Measurements from ENCODE around the gene STK40. TPM values are rescaled to one million over a fixed set of nuclear protein-coding genes. Genes with fewer than 3 reads are reported as not detected.
A peak's percentile ranks its signal among the peaks of the same experiment; 100 is the strongest.

Gene STK40
- total and polyA plus RNA-seq, 9 of the 15 experiments (the other 6 are each of a cell fraction or from before 2014, with no cell fraction given), result 0.69 to 94.3 (median 39.1) TPM

- TF ChIP-seq RBM25 (IDR thresholded peaks at IDR 0.05; ENCODE audit: low read depth, low read length, severe bottlenecking), result no peak
- TF ChIP-seq ZNF668 (CRISPR knock-in tag; IDR thresholded peaks at IDR 0.05), result 0 out of 2 replicates have a peak, but pooled peaks have one; percentile 21
- TF ChIP-seq ZBTB33 (CRISPR knock-in tag; IDR thresholded peaks at IDR 0.05), result no peak
- TF ChIP-seq MTF1 (CRISPR knock-in tag; IDR thresholded peaks at IDR 0.05; ENCODE audit: borderline replicate concordance), result no peak
- TF ChIP-seq SMARCA5 (IDR thresholded peaks at IDR 0.05), result no peak
- TF ChIP-seq ZNF76 (CRISPR knock-in tag; IDR thresholded peaks at IDR 0.05; ENCODE audit: borderline replicate concordance), result no peak
- TF ChIP-seq TARDBP (IDR thresholded peaks at IDR 0.05), result no peak
- no peak for TF ChIP-seq CTCF (IDR thresholded peaks at IDR 0.05 in 2 of 3, conservative IDR thresholded peaks at IDR 0.05 in 1 of 3; ENCODE audit: insufficient read depth in 2 of 3, low read depth in 1 of 3, low read length in 3 of 3)
- TF ChIP-seq TAF1 (IDR thresholded peaks at IDR 0.05; ENCODE audit: control insufficient read depth, extremely low read depth, insufficient read depth, low read length, severe bottlenecking), result peak; percentile 33
- no peak for TF ChIP-seq NFATC3 (IDR thresholded peaks at IDR 0.05)
- TF ChIP-seq SAFB2 (IDR thresholded peaks at IDR 0.05; ENCODE audit: borderline replicate concordance, low read depth, low read length, severe bottlenecking), result no peak
- TF ChIP-seq NKRF (IDR thresholded peaks at IDR 0.05; ENCODE audit: borderline replicate concordance), result no peak
- TF ChIP-seq NFRKB (IDR thresholded peaks at IDR 0.05; ENCODE audit: low read depth), result no peak
- TF ChIP-seq RUNX1 (IDR thresholded peaks at IDR 0.05; ENCODE audit: low read depth), result no peak
- TF ChIP-seq BDP1 (IDR thresholded peaks at IDR 0.05; ENCODE audit: insufficient read depth, insufficient read length), result no peak
- TF ChIP-seq HMG20B (CRISPR knock-in tag; IDR thresholded peaks at IDR 0.05), result no peak
- TF ChIP-seq ZEB2 (IDR thresholded peaks at IDR 0.05), result no peak
- no peak for TF ChIP-seq HIVEP1 (CRISPR knock-in tag; IDR thresholded peaks at IDR 0.05)
- no peak for TF ChIP-seq MXD1 (CRISPR knock-in tag; IDR thresholded peaks at IDR 0.05; ENCODE audit: borderline replicate concordance, poor library complexity, severe bottlenecking)
- TF ChIP-seq ZNF561 (CRISPR knock-in tag; conservative IDR thresholded peaks at IDR 0.05), result no peak
- no peak for TF ChIP-seq ADNP (tag; IDR thresholded peaks at IDR 0.05)
- 0 out of 2 replicates have a peak, but pooled peaks have one; percentile 22 for TF ChIP-seq ARID1B (IDR thresholded peaks at IDR 0.05)
- TF ChIP-seq HMG20A (CRISPR knock-in tag; conservative IDR thresholded peaks at IDR 0.05), result no peak
- no peak for TF ChIP-seq SAP30 (IDR thresholded peaks at IDR 0.05; ENCODE audit: borderline replicate concordance, insufficient read depth, low read depth, low read length, poor library complexity, severe bottlenecking)
Measured at GRCh38 chr1:36372617-36373016, 13.1 kb downstream of the STK40 start (continued).
